Measurements from ENCODE around the gene EXOC7.

- TF ChIP-seq POLR2AphosphoS5 (IDR thresholded peaks at IDR 0.05; ENCODE audit: borderline replicate concordance, low read depth, low read length) (no peak), FOXP2 (optimal IDR thresholded peaks at IDR 0.05; ENCODE audit: control extremely low read depth, extremely low read length, insufficient read depth) (no peak)
Measured at GRCh38 chr17:76137351-76138233, 34.0 kb upstream of the EXOC7 start.

All from SK-N-MC (cell line).